ENCODE data around the gene DOCK1.

DOCK1 gene

GRCh38 chr10:127094984-127095383 lies 189.8 kb downstream of the DOCK1 start:
- Histone ChIP-seq H3K23ac (ENCODE audit: low read length) (no peak overlapping the region), H4K12ac (ENCODE audit: low read depth, low read length) (no peak overlapping the region), H3K14ac (ENCODE audit: low read length) (no peak overlapping the region), H3K4ac (ENCODE audit: low read depth, low read length) (no peak overlapping the region), H3K9me3 (ENCODE audit: insufficient read depth, low read depth, low read length) (peaks cover 2% of the 10 kb centered on the region), H3K9ac (ENCODE audit: low read length) (no peak overlapping the region), H3K36me3 (ENCODE audit: control insufficient read depth in 1 of 2, insufficient read depth in 2 of 2, low read length in 2 of 2) (peaks cover 11 to 19% of the 10 kb centered on the region in 2 experiments), H3K4me3 (ENCODE audit: low read depth, low read length) (no peak overlapping the region), H4K91ac (ENCODE audit: low read depth, low read length) (no peak overlapping the region), H3K4me1 (ENCODE audit: control insufficient read depth in 1 of 2, insufficient read depth in 2 of 2, low read length in 2 of 2) (no peaks in the 10 kb centered on the region), H3K4me2 (ENCODE audit: low read length) (no peak overlapping the region), H3K79me2 (ENCODE audit: control insufficient read depth, insufficient read depth, low read length, poor library complexity) (no peaks in the 10 kb centered on the region), H2BK5ac (ENCODE audit: low read depth, low read length, poor library complexity) (no peak overlapping the region), H3K27ac (ENCODE audit: low read depth, low read length) (no peak overlapping the region), H3K18ac (ENCODE audit: low read length) (no peak overlapping the region), H3K27me3 (ENCODE audit: insufficient read depth, low read length) (no peaks in the 10 kb centered on the region), H2AFZ (ENCODE audit: insufficient read depth, low read length, poor library complexity) (no peak overlapping the region), H3K79me1 (ENCODE audit: low read length) (no peaks in the 10 kb centered on the region), H2BK120ac (ENCODE audit: insufficient read depth, low read length, poor library complexity) (no peak overlapping the region), H4K8ac (ENCODE audit: low read depth, low read length) (no peak overlapping the region), H2AK5ac (ENCODE audit: low read length) (no peak overlapping the region), H2BK12ac (ENCODE audit: low read length) (no peak overlapping the region)
- no peak for DNase-seq
- WGBS (ENCODE audit: extremely low coverage, insufficient coverage, insufficient read length), result no CpG with 5 or more reads among the region's 4 CpGs

- H3K18ac ChIP-seq (ENCODE audit: low read length), result no peak overlapping the region
- peak; percentile 83 to 90 for DNase-seq
- no peak overlapping the region for H3K4me3 ChIP-seq (ENCODE audit: low read depth, low read length)
- H2BK12ac ChIP-seq (ENCODE audit: low read length), result no peak overlapping the region
- H3K14ac ChIP-seq (ENCODE audit: low read length), result no peak overlapping the region
- H3K27me3 ChIP-seq (ENCODE audit: insufficient read depth, low read length), result no peaks in the 10 kb centered on the region
- H2BK5ac ChIP-seq (ENCODE audit: low read depth, low read length, poor library complexity), result no peak overlapping the region
- H3K9ac ChIP-seq (ENCODE audit: low read length), result no peak overlapping the region
- H3K36me3 ChIP-seq (ENCODE audit: control insufficient read depth in 1 of 2, insufficient read depth in 2 of 2, low read length in 2 of 2), result peaks cover 8 to 14% of the 10 kb centered on the region in 2 experiments
- no peak overlapping the region for H3K27ac ChIP-seq (ENCODE audit: low read depth, low read length)
- H3K23ac ChIP-seq (ENCODE audit: low read length), result no peak overlapping the region
- no peak overlapping the region for H2BK120ac ChIP-seq (ENCODE audit: insufficient read depth, low read length, poor library complexity)
- H4K12ac ChIP-seq (ENCODE audit: low read depth, low read length), result no peak overlapping the region
- H3K4ac ChIP-seq (ENCODE audit: low read depth, low read length), result no peak overlapping the region
- H3K4me2 ChIP-seq (ENCODE audit: low read length), result no peak overlapping the region
- H4K91ac ChIP-seq (ENCODE audit: low read depth, low read length), result no peak overlapping the region
- no peak overlapping the region for H4K8ac ChIP-seq (ENCODE audit: low read depth, low read length)
- no peak overlapping the region for H2AFZ ChIP-seq (ENCODE audit: insufficient read depth, low read length, poor library complexity)
- no peaks in the 10 kb centered on the region for H3K79me2 ChIP-seq (ENCODE audit: control insufficient read depth, insufficient read depth, low read length, poor library complexity)
- WGBS (ENCODE audit: extremely low coverage, insufficient coverage, insufficient read length), result no CpG with 5 or more reads among the region's 10 CpGs
- H3K79me1 ChIP-seq (ENCODE audit: low read length), result no peaks in the 10 kb centered on the region
- H3K9me3 ChIP-seq (ENCODE audit: insufficient read depth, low read depth, low read length), result peaks cover 2% of the 10 kb centered on the region
- H3K4me1 ChIP-seq (ENCODE audit: control insufficient read depth in 1 of 2, insufficient read depth in 2 of 2, low read length in 2 of 2), result no peaks in the 10 kb centered on the region
- no peak overlapping the region for H2AK5ac ChIP-seq (ENCODE audit: low read length)
Observed at GRCh38 chr10:127100983-127101615, 195.9 kb downstream of the DOCK1 start.

DNA sequence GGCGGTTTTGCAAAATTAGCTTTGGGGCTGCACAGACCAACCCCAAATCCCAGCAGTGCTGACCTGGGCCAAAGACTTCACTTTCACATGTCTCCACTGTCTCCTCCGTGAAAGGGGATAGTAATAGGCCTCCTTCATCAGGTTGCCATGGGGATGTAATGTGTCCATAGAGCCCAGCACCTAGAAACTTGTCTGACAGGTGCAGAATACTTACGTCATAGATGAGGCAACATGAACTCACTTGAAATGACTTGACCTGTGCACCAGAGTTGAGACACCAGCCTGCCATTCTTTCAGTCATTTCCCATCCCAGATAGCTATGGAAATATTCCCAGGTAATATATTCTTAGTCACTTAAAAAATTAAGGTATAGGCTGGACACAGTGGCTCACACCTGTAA lies 196.9 kb downstream of the DOCK1 start:
- Histone ChIP-seq H3K27me3 (ENCODE audit: insufficient read depth, low read length) (no peaks in the 10 kb centered on the region), H2AFZ (ENCODE audit: insufficient read depth, low read length, poor library complexity) (no peak overlapping the region), H3K79me2 (ENCODE audit: control insufficient read depth, insufficient read depth, low read length, poor library complexity) (no peaks in the 10 kb centered on the region), H3K14ac (ENCODE audit: low read length) (no peak overlapping the region), H3K4me1 (ENCODE audit: control insufficient read depth in 1 of 2, insufficient read depth in 2 of 2, low read length in 2 of 2) (no peaks in the 10 kb centered on the region), H3K18ac (ENCODE audit: low read length) (no peak overlapping the region), H3K9me3 (ENCODE audit: insufficient read depth, low read depth, low read length) (peaks cover 2% of the 10 kb centered on the region), H4K8ac (ENCODE audit: low read depth, low read length) (no peak overlapping the region), H2BK120ac (ENCODE audit: insufficient read depth, low read length, poor library complexity) (no peak overlapping the region), H2AK5ac (ENCODE audit: low read length) (no peak overlapping the region), H3K9ac (ENCODE audit: low read length) (no peak overlapping the region), H3K36me3 (ENCODE audit: control insufficient read depth in 1 of 2, insufficient read depth in 2 of 2, low read length in 2 of 2) (peaks cover 9 to 16% of the 10 kb centered on the region in 2 experiments), H4K91ac (ENCODE audit: low read depth, low read length) (no peak overlapping the region), H3K4me3 (ENCODE audit: low read depth, low read length) (no peak overlapping the region), H3K4me2 (ENCODE audit: low read length) (no peak overlapping the region), H3K27ac (ENCODE audit: low read depth, low read length) (no peak overlapping the region), H4K12ac (ENCODE audit: low read depth, low read length) (no peak overlapping the region), H3K79me1 (ENCODE audit: low read length) (no peaks in the 10 kb centered on the region), H2BK5ac (ENCODE audit: low read depth, low read length, poor library complexity) (no peak overlapping the region), H3K23ac (ENCODE audit: low read length) (no peak overlapping the region), H3K4ac (ENCODE audit: low read depth, low read length) (no peak overlapping the region), H2BK12ac (ENCODE audit: low read length) (no peak overlapping the region)
- peak; percentile 94 to 99 for DNase-seq
- no CpG with 5 or more reads among the region's 3 CpGs for WGBS (ENCODE audit: extremely low coverage, insufficient coverage, insufficient read length)

- Histone ChIP-seq H3K4me2 (ENCODE audit: low read length) (no peak overlapping the region), H3K4ac (ENCODE audit: low read depth, low read length) (no peak overlapping the region), H3K23ac (ENCODE audit: low read length) (peak overlapping the region; percentile 61), H2AK5ac (ENCODE audit: low read length) (no peak overlapping the region), H2BK12ac (ENCODE audit: low read length) (no peak overlapping the region), H3K4me3 (ENCODE audit: low read depth, low read length) (no peak overlapping the region), H4K12ac (ENCODE audit: low read depth, low read length) (no peak overlapping the region), H3K14ac (ENCODE audit: low read length) (no peak overlapping the region), H3K18ac (ENCODE audit: low read length) (no peak overlapping the region), H2BK120ac (ENCODE audit: insufficient read depth, low read length, poor library complexity) (no peak overlapping the region), H3K27me3 (ENCODE audit: insufficient read depth, low read length) (no peaks in the 10 kb centered on the region), H2AFZ (ENCODE audit: insufficient read depth, low read length, poor library complexity) (no peak overlapping the region), H3K4me1 (ENCODE audit: control insufficient read depth in 1 of 2, insufficient read depth in 2 of 2, low read length in 2 of 2) (no peaks in the 10 kb centered on the region), H4K91ac (ENCODE audit: low read depth, low read length) (no peak overlapping the region), H3K9ac (ENCODE audit: low read length) (no peak overlapping the region), H3K9me3 (ENCODE audit: insufficient read depth, low read depth, low read length) (peaks cover 2% of the 10 kb centered on the region), H3K79me2 (ENCODE audit: control insufficient read depth, insufficient read depth, low read length, poor library complexity) (no peaks in the 10 kb centered on the region), H3K36me3 (ENCODE audit: control insufficient read depth in 1 of 2, insufficient read depth in 2 of 2, low read length in 2 of 2) (peaks cover 11 to 22% of the 10 kb centered on the region in 2 experiments), H2BK5ac (ENCODE audit: low read depth, low read length, poor library complexity) (no peak overlapping the region), H3K27ac (ENCODE audit: low read depth, low read length) (no peak overlapping the region), H3K79me1 (ENCODE audit: low read length) (no peaks in the 10 kb centered on the region), H4K8ac (ENCODE audit: low read depth, low read length) (no peak overlapping the region)
- no CpG with 5 or more reads among the region's 1 CpG for WGBS (ENCODE audit: extremely low coverage, insufficient coverage, insufficient read length)
- DNase-seq, result no peak
Observed at GRCh38 chr10:127115100-127115499, 209.9 kb downstream of the DOCK1 start.

Data from trophoblast cell (in vitro differentiated cells and primary cell).